Epithelial cell of esophagus (primary cell): ENCODE results near the gene EIF4G3.

Experiments used
- DNase-seq: peaks from one replicate; pipeline ENCODE4 v3.0.0; 2010; ENCODE audit warnings: low read depth
- H3K4me3 ChIP-seq: 2 replicates; pipeline ENCODE4 v1.5.1; 2011; ENCODE audit warnings: mild to moderate bottlenecking, low read length, control low read depth
- TF ChIP-seq, protein P1 (sequence below): IDR thresholded peaks from 2 replicates; pipeline ENCODE4 v1.5.1; 2011; ENCODE audit warnings: low read depth, mild to moderate bottlenecking, low read length, control low read depth, inconsistent platforms; ENCODE audit not compliant: insufficient read depth; ENCODE audit errors: missing control alignments

The EIF4G3 gene

DNA sequence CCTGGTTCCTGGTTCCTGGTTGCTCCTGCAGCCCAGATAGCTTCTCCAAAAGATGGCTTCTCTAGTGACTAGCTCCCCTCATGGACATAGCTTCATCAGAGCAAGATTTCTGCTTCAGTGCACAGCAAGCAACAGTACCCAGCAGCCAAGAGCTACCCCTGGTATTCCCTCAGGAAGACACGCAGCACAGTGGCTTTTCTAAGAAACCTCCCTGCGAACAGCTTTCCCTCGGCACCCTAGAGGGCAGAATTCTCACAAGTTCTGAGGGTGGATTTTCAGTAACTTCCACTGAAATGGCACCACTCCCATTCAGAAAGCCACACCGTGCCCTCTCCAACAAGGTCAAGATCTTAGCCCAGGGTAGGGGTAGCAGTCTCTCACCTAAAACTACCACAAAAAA is 128.2 kb downstream of the EIF4G3 start:
- no peak overlapping the region for H3K4me3 ChIP-seq
- DNase-seq, result no peak
- TF ChIP-seq, protein P1, sequence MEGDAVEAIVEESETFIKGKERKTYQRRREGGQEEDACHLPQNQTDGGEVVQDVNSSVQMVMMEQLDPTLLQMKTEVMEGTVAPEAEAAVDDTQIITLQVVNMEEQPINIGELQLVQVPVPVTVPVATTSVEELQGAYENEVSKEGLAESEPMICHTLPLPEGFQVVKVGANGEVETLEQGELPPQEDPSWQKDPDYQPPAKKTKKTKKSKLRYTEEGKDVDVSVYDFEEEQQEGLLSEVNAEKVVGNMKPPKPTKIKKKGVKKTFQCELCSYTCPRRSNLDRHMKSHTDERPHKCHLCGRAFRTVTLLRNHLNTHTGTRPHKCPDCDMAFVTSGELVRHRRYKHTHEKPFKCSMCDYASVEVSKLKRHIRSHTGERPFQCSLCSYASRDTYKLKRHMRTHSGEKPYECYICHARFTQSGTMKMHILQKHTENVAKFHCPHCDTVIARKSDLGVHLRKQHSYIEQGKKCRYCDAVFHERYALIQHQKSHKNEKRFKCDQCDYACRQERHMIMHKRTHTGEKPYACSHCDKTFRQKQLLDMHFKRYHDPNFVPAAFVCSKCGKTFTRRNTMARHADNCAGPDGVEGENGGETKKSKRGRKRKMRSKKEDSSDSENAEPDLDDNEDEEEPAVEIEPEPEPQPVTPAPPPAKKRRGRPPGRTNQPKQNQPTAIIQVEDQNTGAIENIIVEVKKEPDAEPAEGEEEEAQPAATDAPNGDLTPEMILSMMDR, result no peak

DNA sequence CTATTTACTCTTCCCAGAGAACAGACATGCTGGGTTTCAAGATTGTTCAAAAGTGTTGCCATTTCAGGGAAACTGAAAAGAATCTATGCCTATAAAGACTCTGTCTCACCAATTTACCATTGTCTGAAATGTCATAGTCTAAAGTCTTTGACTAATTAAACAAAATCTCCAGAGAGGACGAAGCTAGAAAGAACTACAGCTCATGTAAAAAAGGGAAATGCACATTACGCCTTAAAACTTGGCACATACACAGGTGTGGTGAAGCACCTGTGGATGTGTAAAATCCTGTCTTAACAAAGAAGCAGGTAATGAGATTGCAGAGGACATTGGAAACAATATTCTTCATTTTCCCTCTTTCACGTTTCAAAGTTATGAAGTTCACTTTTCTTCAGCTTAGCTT is 130.6 kb downstream of the EIF4G3 start:
- no peak overlapping the region for H3K4me3 ChIP-seq
- TF ChIP-seq, protein P1, result no peak
- no peak for DNase-seq

DNA sequence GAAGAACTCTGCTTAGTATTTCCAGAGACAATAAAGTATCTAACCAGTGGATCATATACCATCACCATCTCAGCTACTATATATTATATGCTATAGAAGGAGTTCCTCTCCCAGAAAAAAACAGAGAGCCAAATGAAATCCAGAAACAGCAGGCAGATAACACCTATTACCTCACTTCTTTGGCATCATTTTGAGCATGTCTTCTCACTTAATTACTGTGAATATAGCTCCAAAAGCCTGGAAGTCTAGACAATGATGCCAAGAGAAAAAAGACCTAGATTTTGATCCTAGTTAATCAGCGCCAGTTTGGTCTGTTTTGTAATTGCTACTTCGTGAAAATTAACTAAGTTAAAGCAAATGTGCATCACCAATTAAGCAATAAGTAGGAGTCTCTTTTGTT is 131.3 kb downstream of the EIF4G3 start:
- TF ChIP-seq, protein P1, result no peak
- DNase-seq, result no peak
- H3K4me3 ChIP-seq, result no peak overlapping the region

DNA sequence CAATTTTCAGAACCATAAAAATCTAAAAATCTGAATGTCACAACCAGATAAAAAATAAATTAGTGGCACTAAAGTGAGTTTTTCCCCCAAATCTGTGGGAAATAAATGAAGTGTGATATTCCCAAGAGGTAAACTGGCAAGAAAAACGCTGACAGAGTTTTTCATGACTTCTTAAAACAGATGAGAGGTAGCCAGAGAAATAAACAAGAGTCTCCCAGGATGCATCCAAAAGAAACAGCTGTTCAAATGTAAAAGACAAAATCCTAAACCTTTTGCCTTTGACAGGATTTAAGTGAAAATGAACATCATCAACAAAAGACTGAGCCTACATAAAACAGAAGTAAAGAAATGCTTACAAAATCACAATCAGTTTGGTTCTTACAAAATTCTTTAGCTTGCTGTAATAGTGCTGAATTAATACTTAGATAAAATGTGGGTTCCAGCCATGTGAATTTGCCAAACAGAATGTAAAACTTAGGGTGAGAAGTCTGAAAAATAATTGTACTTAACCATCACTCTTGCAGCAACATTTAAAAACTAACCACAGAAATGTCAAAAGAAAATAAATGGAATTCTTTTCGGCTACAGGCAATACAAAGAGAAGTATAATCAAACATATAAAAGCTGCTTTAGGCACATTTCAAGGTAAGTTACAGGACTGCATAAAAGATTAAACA is 133.6 kb downstream of the EIF4G3 start:
- DNase-seq, result no peak

DNA sequence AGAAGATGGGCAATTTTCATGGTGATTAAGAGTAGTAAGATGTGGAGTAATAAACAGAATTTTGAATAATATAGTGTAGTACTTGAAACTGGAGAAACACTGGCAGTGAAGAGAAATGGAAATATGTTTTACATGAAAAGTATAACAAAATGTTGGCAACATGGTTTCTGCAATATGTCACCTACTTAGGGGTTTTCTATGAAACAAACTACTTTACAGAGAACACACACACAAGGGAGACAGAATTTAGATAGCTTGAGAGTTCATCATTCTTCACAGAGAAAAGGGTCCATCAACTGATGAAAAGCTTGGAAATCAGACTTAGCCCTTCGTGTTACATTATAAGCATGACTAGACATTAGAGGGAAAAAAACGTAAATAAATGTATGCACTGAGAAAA is 135.2 kb downstream of the EIF4G3 start:
- DNase-seq, result no peak
- H3K4me3 ChIP-seq, result no peak overlapping the region
- TF ChIP-seq, protein P1, result no peak

More for the DNA sequence above, 133.6 kb downstream of the EIF4G3 start:
- TF ChIP-seq, protein P1, result no peak
- no peak overlapping the region for H3K4me3 ChIP-seq

DNA sequence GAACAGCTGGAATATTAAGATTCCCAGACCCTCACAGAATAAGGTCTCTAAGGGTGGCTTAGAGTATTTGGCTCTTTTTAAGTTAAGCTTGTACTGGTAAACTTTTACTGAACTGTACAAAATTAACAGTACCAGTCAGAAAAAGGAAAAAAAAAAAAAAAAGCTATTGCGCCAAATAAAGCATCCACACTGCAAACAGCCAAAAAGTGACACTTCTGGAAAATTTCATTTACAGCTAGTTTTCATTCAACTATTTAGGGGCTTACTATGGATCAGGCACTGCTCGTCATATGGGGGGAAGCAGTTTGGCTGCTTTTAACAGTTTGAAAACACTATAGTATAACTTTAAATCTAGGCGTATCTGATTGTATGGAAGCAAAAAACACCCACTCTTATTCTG is 139.6 kb downstream of the EIF4G3 start:
- TF ChIP-seq, protein P1, result no peak
- no peak overlapping the region for H3K4me3 ChIP-seq
- DNase-seq, result no peak

DNA sequence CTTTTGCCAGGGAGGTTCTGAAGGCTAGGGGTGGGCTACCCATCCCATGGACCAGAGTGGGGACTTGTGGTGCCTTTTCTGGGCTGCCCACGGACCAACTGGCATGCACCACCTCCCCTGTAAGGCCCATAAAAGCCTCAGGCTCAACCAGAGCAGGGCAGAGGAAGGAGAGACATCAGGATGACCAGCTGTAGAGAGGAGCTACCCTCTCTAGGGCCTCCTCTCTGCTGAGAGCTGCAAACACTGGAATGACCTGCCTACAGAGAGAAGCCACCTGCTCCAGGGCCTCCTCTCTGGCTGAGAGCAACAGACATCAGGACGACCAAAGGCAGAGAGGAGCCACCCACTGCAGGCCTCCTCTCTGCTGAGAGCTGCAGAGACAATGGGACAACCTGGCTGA is 140.9 kb downstream of the EIF4G3 start:
- TF ChIP-seq, protein P1, result no peak
- no peak for DNase-seq
- no peak overlapping the region for H3K4me3 ChIP-seq
